ENCODE measurements around the gene DHRS1.
A peak's percentile ranks its signal among the peaks of the same experiment; 100 is the strongest.

DHRS1 gene

DNA sequence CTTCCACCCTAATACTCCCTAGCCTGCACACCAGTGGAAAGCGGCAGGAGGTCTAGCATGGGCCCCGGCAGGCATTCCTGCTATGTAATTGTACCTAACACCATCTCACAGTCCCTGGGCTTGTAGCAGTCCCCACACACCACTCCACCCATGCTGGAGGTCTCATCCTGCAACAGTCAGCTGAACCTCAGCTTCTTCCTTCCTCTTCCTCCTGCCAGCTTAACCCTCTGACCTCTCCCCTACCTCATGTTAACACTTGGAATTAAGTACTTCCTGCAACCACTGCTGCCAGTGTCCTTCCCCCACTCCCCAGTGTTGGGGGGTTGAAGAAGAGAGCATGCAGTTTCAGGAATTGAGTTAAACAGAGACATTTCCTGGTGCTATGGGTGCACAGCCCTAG, 27.7 kb upstream of the DHRS1 start:
- no peak for ATAC-seq (ENCODE audit: low read depth)
- H3K27ac ChIP-seq (ENCODE audit: poor library complexity, severe bottlenecking) = no peak overlapping the region
- H3K36me3 ChIP-seq (ENCODE audit: low read depth) = no peaks in the 10 kb centered on the region

DNA sequence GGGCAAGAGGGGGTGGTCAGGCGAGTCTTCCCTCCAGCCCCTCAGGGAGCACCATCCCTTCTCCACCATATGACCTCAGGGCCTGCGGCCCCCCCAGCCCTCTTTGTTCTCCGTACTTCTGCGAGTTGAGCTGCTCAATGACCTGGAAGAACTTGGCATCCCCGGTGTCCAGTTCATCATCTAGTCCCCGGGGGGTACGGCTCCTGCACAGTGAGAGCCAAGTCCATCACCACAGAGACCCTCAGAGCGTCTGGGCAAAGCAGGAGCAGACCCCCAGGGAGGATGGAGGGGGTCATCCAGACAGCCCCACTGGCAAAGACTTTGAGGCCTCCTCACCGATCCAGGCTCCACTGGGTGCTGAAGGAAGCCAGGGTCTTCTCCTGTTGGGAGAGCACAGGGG, 26.4 kb upstream of the DHRS1 start:
- Histone ChIP-seq H3K4me1 (ENCODE audit: insufficient read depth, poor library complexity, severe bottlenecking) (no peaks in the 10 kb centered on the region), H3K27ac (ENCODE audit: poor library complexity, severe bottlenecking) (no peak overlapping the region), H3K27me3 (ENCODE audit: insufficient read depth, poor library complexity, severe bottlenecking) (no peaks in the 10 kb centered on the region), H3K4me3 (ENCODE audit: severe bottlenecking) (no peak overlapping the region), H3K9me3 (ENCODE audit: severe bottlenecking) (no peaks in the 10 kb centered on the region), H3K36me3 (ENCODE audit: low read depth) (no peaks in the 10 kb centered on the region)
- ATAC-seq (ENCODE audit: low read depth) = no peak
- TF ChIP-seq, protein P1, sequence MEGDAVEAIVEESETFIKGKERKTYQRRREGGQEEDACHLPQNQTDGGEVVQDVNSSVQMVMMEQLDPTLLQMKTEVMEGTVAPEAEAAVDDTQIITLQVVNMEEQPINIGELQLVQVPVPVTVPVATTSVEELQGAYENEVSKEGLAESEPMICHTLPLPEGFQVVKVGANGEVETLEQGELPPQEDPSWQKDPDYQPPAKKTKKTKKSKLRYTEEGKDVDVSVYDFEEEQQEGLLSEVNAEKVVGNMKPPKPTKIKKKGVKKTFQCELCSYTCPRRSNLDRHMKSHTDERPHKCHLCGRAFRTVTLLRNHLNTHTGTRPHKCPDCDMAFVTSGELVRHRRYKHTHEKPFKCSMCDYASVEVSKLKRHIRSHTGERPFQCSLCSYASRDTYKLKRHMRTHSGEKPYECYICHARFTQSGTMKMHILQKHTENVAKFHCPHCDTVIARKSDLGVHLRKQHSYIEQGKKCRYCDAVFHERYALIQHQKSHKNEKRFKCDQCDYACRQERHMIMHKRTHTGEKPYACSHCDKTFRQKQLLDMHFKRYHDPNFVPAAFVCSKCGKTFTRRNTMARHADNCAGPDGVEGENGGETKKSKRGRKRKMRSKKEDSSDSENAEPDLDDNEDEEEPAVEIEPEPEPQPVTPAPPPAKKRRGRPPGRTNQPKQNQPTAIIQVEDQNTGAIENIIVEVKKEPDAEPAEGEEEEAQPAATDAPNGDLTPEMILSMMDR (IDR thresholded peaks at IDR 0.05; ENCODE audit: poor library complexity, severe bottlenecking) = no peak
- DNase-seq (ENCODE audit: low spot score) = no peak

More for the DNA sequence above, 27.7 kb upstream of the DHRS1 start:
- no peaks in the 10 kb centered on the region for H3K4me1 ChIP-seq (ENCODE audit: insufficient read depth, poor library complexity, severe bottlenecking)
- DNase-seq (ENCODE audit: low spot score) = no peak
- TF ChIP-seq, protein P1 (IDR thresholded peaks at IDR 0.05; ENCODE audit: poor library complexity, severe bottlenecking) = no peak
- H3K4me3 ChIP-seq (ENCODE audit: severe bottlenecking) = no peak overlapping the region
- H3K27me3 ChIP-seq (ENCODE audit: insufficient read depth, poor library complexity, severe bottlenecking) = no peaks in the 10 kb centered on the region
- H3K9me3 ChIP-seq (ENCODE audit: severe bottlenecking) = no peaks in the 10 kb centered on the region

DNA sequence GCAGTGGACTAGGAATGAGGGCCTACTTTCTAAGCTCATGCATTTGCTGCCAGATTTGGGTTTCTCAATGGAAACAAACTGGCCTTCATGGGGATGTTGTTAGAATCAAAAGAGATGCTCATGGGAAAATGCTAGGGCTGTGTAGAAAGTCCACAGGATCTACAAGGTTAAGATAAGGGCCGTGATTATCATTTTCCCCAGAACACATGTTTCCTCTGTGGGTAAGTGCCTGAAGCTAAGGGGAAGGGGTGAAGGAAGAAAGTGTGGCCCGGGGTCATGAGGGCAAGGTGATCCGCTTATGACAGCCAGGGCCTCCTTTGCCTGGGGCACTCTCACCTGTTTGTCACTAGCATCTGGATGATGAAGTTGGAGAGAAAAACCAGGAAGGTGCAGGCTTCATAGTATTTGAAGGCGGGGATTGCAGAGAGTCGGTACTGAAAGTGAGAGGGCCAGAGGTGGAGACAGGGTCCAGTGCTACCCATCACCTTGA, 25.5 kb upstream of the DHRS1 start:
- ATAC-seq (ENCODE audit: low read depth) (no peak), DNase-seq (ENCODE audit: low spot score) (no peak)
- H3K27ac ChIP-seq (ENCODE audit: poor library complexity, severe bottlenecking) = no peak overlapping the region
- H3K4me3 ChIP-seq (ENCODE audit: severe bottlenecking) = no peak overlapping the region
- H3K36me3 ChIP-seq (ENCODE audit: low read depth) = no peaks in the 10 kb centered on the region
- TF ChIP-seq, protein P1 (IDR thresholded peaks at IDR 0.05; ENCODE audit: poor library complexity, severe bottlenecking) = no peak
- H3K4me1 ChIP-seq (ENCODE audit: insufficient read depth, poor library complexity, severe bottlenecking) = no peaks in the 10 kb centered on the region
- H3K9me3 ChIP-seq (ENCODE audit: severe bottlenecking) = no peaks in the 10 kb centered on the region
- no peaks in the 10 kb centered on the region for H3K27me3 ChIP-seq (ENCODE audit: insufficient read depth, poor library complexity, severe bottlenecking)

DNA sequence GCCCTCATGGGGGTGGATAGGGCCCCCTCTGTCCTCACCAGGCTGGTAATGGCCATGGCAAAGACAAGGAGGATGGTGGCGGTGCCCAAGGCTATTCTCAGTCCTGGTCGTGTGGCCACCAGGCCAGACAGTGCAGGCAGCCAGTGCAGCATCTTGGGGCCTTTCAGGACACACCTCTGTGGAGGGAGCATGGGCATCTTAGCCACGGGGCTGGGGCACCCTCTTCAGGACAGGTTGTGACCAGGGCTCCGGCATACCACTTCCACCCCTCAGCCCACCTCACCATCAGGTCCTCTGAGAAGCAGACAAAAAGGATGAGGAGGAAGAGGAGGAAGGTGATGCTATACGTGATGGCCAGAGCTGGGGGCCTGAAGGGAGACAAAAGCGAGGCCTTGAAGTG, 24.4 kb upstream of the DHRS1 start:
- no peaks in the 10 kb centered on the region for H3K4me1 ChIP-seq (ENCODE audit: insufficient read depth, poor library complexity, severe bottlenecking)
- DNase-seq (ENCODE audit: low spot score) = no peak
- TF ChIP-seq, protein P1 (IDR thresholded peaks at IDR 0.05; ENCODE audit: poor library complexity, severe bottlenecking) = no peak
- 0 out of 3 replicates have a peak, but pooled peaks have one; percentile 26 for ATAC-seq (ENCODE audit: low read depth)
- H3K9me3 ChIP-seq (ENCODE audit: severe bottlenecking) = no peaks in the 10 kb centered on the region
- no peaks in the 10 kb centered on the region for H3K36me3 ChIP-seq (ENCODE audit: low read depth)
- no peaks in the 10 kb centered on the region for H3K27me3 ChIP-seq (ENCODE audit: insufficient read depth, poor library complexity, severe bottlenecking)
- H3K27ac ChIP-seq (ENCODE audit: poor library complexity, severe bottlenecking) = no peak overlapping the region
- H3K4me3 ChIP-seq (ENCODE audit: severe bottlenecking) = no peak overlapping the region

DNA sequence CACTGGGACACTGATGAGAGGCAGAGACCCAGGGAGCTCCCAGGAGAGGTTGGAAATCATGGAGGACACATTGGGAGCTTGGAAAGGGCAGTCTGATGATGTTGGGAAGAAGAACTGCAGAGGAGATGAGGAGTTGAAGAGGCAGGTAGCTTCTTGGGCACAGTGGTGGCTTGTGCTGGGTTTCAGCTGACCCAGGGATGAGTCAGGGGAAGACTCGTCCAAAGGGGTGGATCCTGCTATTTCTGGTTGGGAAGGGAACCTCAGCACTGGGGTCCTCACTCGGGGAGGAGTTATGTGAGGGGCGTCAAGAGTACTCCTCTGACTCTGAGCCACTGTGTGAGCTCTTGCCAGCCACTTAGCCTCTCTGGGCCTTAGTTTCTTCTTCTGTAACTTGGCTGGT, 23.8 kb upstream of the DHRS1 start:
- Histone ChIP-seq H3K4me1 (ENCODE audit: insufficient read depth, poor library complexity, severe bottlenecking) (no peaks in the 10 kb centered on the region), H3K27me3 (ENCODE audit: insufficient read depth, poor library complexity, severe bottlenecking) (no peaks in the 10 kb centered on the region), H3K9me3 (ENCODE audit: severe bottlenecking) (no peaks in the 10 kb centered on the region), H3K4me3 (ENCODE audit: severe bottlenecking) (no peak overlapping the region), H3K27ac (ENCODE audit: poor library complexity, severe bottlenecking) (no peak overlapping the region), H3K36me3 (ENCODE audit: low read depth) (no peaks in the 10 kb centered on the region)
- ATAC-seq (ENCODE audit: low read depth) = no peak
- TF ChIP-seq, protein P1 (IDR thresholded peaks at IDR 0.05; ENCODE audit: poor library complexity, severe bottlenecking) = no peak
- no peak for DNase-seq (ENCODE audit: low spot score)

Measured in RWPE2 (cell line).